ENCODE measurements around the gene PPP1R1B. TPM values are rescaled to one million over a fixed set of nuclear protein-coding genes. Genes with fewer than 3 reads are reported as not detected.

The PPP1R1B gene
- total and polyA plus RNA-seq, 2 donors (not counting 1 experiment from before 2014, with no cell fraction given), result not detected

GRCh38 chr17:39602533-39603303 lies 24.0 kb upstream of the PPP1R1B start:
- Histone ChIP-seq H3K9ac (ENCODE audit: low read length) (no peak overlapping the region), H3K36me3 (replicated peaks in 1 of 2; ENCODE audit: control extremely low read depth in 1 of 2, control insufficient read depth in 1 of 2, extremely low read depth in 1 of 2, insufficient read depth in 2 of 2, low read length in 1 of 2) (no peaks in the 10 kb centered on the region), H2AFZ (ENCODE audit: insufficient read depth, low read depth, low read length, poor library complexity, severe bottlenecking) (no peak overlapping the region), H3K79me2 (ENCODE audit: control insufficient read depth, insufficient read depth, low read length) (no peaks in the 10 kb centered on the region), H3K27me3 (replicated peaks in 1 of 4; ENCODE audit: control extremely low read depth in 1 of 4, control insufficient read depth in 3 of 4, insufficient read depth in 4 of 4, low read length in 3 of 4) (peaks cover 0 to 96% (median 75%) of the 10 kb centered on the region in 4 experiments), H3K27ac (ENCODE audit: low read length in 2 of 2) (no peak overlapping the region), H3K4me3 (ENCODE audit: control extremely low read depth in 1 of 5, extremely low read depth in 1 of 5, insufficient read depth in 1 of 5, low read depth in 2 of 5, low read length in 4 of 5) (no peak overlapping the region), H3K4me2 (replicated peaks; ENCODE audit: low read depth, low read length, poor library complexity, severe bottlenecking) (no peak overlapping the region), H3K9me3 (ENCODE audit: control extremely low read depth in 1 of 3, control insufficient read depth in 2 of 3, insufficient read depth in 1 of 3, low read length in 2 of 3) (peaks cover 0 to 53% (median 0%) of the 10 kb centered on the region in 3 donors), H3K4me1 (ENCODE audit: control insufficient read depth in 2 of 2, insufficient read depth in 2 of 2, low read length in 2 of 2) (peaks cover 68 to 71% of the 10 kb centered on the region in 2 donors), H4K20me1 (ENCODE audit: control insufficient read depth, insufficient read depth, low read length, poor library complexity, severe bottlenecking) (peaks cover 3% of the 10 kb centered on the region)
- DNase-seq (no peak), ATAC-seq (ENCODE audit: low read depth) (no peak)
- Mint-ChIP-seq H3K9me3 (ENCODE audit: insufficient read depth) (no peaks in the 10 kb centered on the region), H3K27me3 (peaks cover 61% of the 10 kb centered on the region), H3K4me1 (peaks cover 48% of the 10 kb centered on the region), H3K4me3 (no peak overlapping the region), H3K27ac (no peak overlapping the region)
- intact Hi-C loops (cut with micrococcal nuclease), result no loop called here
- ChIA-PET POLR2A (no interaction called here), CTCF (interaction anchor here (1.0 kb wide), 1 partner anchor 19 kb away, joined by 4 read pairs; no protein-coding TSS in a partner anchor)
- TF ChIP-seq EZH2 (IDR thresholded peaks at IDR 0.05; ENCODE audit: borderline replicate concordance, insufficient read depth, low read depth, low read length, poor library complexity, severe bottlenecking), result no peak
- TF ChIP-seq CTCF (IDR thresholded peaks at IDR 0.05), result no peak
- WGBS (ENCODE audit: insufficient coverage), result 30% methylated on average over 1 of the region's 4 CpGs

All from B cell (primary cell).